ENCODE results near the gene USP19.
A peak's percentile ranks its signal among the peaks of the same experiment; 100 is the strongest.

The USP19 gene, protein sequence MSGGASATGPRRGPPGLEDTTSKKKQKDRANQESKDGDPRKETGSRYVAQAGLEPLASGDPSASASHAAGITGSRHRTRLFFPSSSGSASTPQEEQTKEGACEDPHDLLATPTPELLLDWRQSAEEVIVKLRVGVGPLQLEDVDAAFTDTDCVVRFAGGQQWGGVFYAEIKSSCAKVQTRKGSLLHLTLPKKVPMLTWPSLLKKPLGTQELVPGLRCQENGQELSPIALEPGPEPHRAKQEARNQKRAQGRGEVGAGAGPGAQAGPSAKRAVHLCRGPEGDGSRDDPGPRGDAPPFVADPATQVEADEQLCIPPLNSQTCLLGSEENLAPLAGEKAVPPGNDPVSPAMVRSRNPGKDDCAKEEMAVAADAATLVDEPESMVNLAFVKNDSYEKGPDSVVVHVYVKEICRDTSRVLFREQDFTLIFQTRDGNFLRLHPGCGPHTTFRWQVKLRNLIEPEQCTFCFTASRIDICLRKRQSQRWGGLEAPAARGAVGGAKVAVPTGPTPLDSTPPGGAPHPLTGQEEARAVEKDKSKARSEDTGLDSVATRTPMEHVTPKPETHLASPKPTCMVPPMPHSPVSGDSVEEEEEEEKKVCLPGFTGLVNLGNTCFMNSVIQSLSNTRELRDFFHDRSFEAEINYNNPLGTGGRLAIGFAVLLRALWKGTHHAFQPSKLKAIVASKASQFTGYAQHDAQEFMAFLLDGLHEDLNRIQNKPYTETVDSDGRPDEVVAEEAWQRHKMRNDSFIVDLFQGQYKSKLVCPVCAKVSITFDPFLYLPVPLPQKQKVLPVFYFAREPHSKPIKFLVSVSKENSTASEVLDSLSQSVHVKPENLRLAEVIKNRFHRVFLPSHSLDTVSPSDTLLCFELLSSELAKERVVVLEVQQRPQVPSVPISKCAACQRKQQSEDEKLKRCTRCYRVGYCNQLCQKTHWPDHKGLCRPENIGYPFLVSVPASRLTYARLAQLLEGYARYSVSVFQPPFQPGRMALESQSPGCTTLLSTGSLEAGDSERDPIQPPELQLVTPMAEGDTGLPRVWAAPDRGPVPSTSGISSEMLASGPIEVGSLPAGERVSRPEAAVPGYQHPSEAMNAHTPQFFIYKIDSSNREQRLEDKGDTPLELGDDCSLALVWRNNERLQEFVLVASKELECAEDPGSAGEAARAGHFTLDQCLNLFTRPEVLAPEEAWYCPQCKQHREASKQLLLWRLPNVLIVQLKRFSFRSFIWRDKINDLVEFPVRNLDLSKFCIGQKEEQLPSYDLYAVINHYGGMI (N-terminal part only)

DNA sequence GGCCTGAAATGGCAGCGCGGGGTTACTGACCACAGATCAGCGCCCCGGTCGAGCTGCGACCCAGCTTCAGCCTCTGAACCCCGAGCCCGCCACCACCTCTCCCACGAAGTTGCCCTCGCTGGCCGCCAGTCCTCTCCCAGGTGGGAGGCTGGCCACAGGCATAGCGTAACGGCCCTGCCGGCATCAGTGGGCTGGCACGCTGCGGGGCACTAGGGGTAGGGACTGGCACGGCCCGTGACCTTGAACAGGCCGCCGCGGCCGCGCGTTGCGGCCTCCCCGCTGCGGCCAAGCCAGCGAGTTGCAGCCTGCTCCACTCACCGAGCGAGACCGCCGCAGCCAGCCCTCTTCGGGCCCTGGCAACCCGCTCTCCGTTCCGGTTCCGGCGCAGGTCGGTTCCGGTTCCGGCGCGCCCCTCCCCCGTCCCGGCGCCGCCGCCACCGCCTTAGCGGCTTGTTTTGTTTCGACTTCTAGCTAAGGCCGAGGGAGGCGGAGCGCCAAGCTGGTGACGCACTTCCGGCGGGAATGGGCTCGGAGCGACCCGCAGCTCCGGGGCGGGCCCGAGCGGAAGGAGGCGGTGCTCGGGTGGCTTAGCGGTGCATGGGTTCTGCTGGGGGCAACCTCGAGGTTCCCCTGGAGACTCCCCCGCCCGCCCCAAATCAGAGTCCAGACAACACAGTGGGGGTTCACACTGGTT, at the start of gene USP19:
Gene USP19, minus strand, starts transcription at position 386 of the 694 bp plus-strand sequence. CDS start 1,678 bp downstream, outside the sequence.
- in situ Hi-C loops (cut with HindIII; ENCODE audit: low pct_unique_long_range_greater_than_20kb, low sequenced_read_pairs), result no loop called here
- peak; percentile 81 to 90 for DNase-seq (ENCODE audit: low read depth in 1 of 2, low spot score in 1 of 2)
- TF ChIP-seq JUND (IDR thresholded peaks at IDR 0.05; ENCODE audit: low read depth), result no peak

DNA sequence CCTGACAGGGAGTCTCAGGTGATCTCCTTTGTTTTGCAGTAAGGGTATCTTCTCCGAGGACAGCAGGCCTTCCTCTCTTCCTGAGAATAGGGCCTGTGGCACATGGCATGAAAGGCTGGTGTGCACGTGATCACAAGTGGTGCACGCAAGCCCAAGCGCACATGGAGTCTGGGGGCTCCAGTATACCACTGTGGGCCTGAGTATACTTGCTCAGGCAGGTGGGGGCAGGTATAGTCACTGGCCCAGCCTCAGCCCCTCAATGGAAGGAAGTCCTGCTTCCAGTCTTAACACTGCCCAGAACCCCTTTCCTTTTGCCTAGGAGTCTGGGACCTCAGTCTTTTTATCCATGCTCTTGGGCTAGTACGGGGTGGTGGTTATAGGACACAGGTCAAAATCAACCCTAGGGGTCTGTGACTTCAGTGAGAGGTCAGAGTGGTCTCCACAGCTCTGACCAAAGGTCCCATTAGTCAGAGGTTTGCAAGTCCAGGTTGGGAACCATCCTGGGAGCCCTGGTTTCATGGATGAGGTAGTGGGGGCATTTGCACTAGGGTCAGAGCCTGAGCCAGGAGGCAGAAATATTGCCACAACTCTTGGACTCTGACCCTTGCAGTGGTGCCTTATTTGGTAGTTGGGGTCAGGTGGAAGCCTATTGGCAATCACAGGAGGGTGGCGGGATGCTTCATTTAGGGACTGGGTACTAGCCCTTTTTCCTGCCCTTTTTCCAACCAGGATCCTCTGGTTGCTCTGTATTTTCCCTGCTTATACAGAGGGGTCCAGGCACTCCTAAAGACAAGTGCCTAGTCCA, 46.3 kb upstream of the USP19 start:
- in situ Hi-C loops (cut with HindIII; ENCODE audit: low pct_unique_long_range_greater_than_20kb, low sequenced_read_pairs), result no loop called here
- TF ChIP-seq JUND (IDR thresholded peaks at IDR 0.05; ENCODE audit: low read depth), result no peak
- no peak for DNase-seq (ENCODE audit: low read depth in 1 of 2, low spot score in 1 of 2)

DNA sequence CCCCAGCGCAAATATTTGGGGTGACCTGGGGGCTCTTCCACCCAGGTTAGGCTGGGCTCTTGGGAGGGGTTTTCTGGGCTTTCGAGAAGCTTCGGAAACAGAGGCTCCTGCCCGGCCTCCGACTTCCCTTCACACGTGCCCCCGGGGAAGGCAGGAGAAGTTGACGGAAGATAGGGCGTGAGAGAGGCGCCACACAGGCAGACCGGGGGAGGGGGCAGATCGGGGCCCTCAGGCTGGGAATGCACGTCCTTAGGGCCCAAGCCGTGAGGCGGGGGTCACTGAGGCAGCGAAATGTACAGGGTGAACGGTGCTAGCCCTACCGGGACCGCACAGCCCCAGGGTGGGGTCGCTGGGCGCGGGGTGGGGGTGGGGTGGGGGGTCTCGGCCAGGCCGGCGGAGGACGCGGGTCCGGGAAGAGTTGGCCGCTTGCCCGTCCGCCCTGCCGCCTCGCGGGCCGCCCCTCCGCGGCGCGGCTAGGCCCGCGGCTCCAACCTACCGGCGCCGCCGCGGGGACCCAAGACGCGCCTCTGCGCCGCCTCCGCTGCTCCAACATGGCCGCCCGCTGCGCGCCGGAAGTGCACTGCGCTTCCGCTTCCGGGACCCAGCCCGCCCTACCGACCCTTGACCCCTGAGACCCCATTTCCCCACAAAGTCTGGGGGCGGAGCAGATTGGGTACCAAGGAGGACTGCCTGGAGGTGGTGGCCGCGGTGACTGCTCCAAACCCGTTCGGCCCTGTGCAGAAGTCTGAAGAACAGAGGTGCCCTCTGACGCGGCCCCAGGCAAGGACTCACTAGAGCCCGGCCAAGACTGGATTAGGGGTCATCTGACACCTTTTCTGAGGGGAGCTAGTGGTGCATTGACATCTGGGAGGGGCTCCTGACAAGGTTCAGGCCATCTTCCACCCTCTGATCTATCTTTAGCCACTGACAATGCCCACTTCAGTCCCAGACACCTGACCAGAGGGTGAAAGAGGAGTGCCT, 45.4 kb upstream of the USP19 start, which contains the start of gene CCDC71:
Gene CCDC71, minus strand, starts transcription at position 561 of the 981 bp plus-strand sequence. CDS start 2,123 bp downstream, outside the sequence.
- peak; percentile 68 to 69 for DNase-seq (ENCODE audit: low read depth in 1 of 2, low spot score in 1 of 2)
- no peak for TF ChIP-seq JUND (IDR thresholded peaks at IDR 0.05; ENCODE audit: low read depth)
- in situ Hi-C loops (cut with HindIII; ENCODE audit: low pct_unique_long_range_greater_than_20kb, low sequenced_read_pairs), result no loop called here

DNA sequence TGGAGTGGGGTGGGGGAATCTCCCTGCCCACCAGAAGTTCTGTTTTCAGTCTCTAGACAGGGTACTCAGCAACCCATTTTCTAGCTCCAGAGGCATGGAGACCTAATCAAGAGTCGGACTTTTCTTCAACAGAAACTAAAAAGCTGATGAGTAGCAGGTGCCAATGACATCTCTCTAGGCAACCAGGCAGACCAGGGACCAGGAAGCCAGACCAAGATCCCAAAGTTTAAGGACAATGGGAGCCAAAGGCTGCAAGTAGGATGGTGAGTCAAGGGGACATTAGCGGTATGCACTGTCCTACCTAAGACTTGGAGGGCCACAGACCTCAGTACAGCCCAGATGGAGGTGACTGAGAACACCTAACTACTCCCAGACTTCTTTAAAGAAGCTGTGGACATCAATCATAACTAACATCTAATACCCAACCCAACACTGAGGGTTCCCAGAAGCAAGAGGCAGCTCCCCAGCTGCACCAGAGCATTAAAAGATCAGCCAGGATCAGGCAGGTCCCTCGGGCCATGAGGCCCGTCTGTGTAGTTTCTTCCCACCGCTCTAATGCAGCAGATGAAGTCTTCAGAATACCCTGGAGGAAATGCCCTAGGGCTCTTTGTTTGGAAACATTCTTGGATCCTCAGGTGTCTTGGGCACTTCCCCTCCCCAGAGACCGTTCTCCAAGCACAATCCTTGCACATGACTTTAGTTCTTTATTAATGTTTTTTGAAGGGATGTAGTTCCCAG, 44.5 kb upstream of the USP19 start:
- no peak for TF ChIP-seq JUND (IDR thresholded peaks at IDR 0.05; ENCODE audit: low read depth)
- in situ Hi-C loops (cut with HindIII; ENCODE audit: low pct_unique_long_range_greater_than_20kb, low sequenced_read_pairs), result no loop called here
- no peak for DNase-seq (ENCODE audit: low read depth in 1 of 2, low spot score in 1 of 2)

DNA sequence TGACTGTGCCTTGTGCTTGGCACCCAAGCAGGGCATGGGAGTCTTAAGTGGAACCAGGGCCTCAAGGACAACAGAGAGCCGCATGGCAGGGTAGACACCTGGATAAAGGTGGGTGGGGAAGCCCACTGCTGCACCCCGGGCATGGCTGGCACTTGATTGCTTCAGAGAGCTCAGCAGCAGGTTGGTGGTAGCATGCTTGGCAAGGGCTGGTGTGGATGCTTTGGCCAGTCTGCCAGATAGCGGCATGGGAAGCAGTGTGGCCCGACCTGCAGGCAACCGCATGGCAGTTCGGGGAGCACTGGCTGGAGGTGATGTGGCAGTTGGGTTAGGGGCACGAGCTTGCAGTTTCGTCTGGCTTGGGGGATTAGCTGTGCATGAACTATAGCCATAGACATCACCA, 43.0 kb upstream of the USP19 start:
- TF ChIP-seq JUND (IDR thresholded peaks at IDR 0.05; ENCODE audit: low read depth), result no peak
- no peak for DNase-seq (ENCODE audit: low read depth in 1 of 2, low spot score in 1 of 2)
- in situ Hi-C loops (cut with HindIII; ENCODE audit: low pct_unique_long_range_greater_than_20kb, low sequenced_read_pairs), result no loop called here

DNA sequence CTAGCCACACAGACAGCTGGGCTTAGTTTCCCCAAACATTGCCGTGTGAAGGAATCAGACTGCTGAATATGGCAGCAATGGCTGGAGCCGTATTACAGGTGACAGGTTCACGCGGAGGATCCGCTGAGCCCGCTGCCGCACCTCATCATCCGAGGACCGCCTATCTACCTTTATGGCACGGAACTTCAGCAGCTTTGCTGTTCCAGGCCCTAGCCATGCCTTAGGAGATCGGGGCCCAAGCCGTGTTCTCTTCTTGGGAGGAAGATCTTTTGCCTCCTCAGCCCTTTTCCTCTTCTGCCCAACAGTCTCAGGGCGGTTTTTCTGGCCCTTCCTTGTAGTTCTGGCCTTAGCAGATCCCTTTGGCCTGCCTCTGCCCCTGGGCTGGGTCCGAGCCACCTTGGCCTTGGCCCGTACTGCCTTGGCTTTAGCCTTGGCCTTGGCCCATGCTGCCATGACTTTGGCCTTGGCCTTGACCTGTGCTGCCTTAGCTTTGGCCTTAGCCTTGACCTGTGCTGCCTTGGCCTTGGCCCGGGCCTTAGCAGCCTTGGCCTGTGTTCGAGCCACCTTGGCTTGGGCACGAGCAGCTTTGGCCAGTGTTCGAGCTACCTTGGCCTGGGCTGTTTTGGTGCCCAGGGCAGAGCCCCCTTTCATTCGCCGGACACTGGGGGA, 42.3 kb upstream of the USP19 start:
- no peak for TF ChIP-seq JUND (IDR thresholded peaks at IDR 0.05; ENCODE audit: low read depth)
- in situ Hi-C loops (cut with HindIII; ENCODE audit: low pct_unique_long_range_greater_than_20kb, low sequenced_read_pairs), result no loop called here
- no peak for DNase-seq (ENCODE audit: low read depth in 1 of 2, low spot score in 1 of 2)

DNA sequence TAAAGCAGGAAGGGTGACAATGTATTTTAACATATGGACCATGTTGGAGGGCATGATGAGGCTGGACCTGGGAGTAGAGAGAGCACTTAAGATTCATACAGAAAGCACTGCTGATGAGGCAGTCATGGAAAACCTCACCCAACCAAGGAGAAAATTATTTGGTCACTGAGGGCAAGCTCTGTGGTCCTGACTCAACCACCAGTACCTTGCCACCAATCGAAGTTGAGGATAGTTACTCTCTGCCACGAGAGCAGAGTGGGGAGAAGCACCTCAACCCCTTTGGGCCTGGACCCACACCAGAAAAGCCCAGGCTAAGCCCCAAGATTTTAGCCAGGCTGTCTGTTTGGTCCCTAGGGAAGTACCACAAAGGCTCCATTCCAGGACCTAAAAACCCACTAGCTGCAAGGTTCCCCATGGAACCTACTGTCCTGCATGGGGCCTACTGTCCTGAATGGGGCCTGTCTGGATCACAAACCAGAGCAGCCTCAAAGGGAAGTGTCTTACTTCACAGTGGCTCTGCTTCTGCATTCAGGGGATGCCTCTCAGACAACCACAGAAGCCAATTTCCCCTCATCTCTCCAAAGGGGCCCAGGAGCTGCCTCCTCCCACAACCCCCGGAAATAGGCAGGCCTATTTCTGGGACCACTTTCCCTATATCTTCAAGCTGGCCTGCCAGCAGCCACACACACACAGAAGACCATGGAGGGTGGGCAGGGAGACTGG, 41.3 kb upstream of the USP19 start:
- TF ChIP-seq JUND (IDR thresholded peaks at IDR 0.05; ENCODE audit: low read depth), result no peak
- no peak for DNase-seq (ENCODE audit: low read depth in 1 of 2, low spot score in 1 of 2)
- in situ Hi-C loops (cut with HindIII; ENCODE audit: low pct_unique_long_range_greater_than_20kb, low sequenced_read_pairs), result no loop called here

DNA sequence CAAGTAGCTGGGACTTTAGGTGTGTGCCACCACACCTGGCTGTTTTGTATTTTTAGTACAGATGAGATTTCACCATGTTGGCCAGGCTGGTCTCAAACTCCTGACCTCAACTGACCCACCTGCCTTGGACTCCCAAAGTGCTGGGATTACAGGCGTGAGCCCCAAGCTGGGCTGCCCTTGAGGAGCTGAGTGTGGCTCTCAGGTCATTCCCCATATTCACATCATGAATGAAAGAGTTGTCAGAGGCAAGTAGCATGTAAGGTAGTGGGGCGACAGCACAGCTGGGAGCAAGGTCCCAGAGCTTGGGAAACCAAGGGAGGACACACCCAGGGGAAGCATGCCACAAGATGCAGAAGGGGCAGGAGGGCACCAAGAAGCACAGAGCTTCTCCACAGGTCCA, 40.6 kb upstream of the USP19 start:
- DNase-seq (ENCODE audit: low read depth in 1 of 2, low spot score in 1 of 2), result no peak
- in situ Hi-C loops (cut with HindIII; ENCODE audit: low pct_unique_long_range_greater_than_20kb, low sequenced_read_pairs), result no loop called here
- TF ChIP-seq JUND (IDR thresholded peaks at IDR 0.05; ENCODE audit: low read depth), result no peak

DNA sequence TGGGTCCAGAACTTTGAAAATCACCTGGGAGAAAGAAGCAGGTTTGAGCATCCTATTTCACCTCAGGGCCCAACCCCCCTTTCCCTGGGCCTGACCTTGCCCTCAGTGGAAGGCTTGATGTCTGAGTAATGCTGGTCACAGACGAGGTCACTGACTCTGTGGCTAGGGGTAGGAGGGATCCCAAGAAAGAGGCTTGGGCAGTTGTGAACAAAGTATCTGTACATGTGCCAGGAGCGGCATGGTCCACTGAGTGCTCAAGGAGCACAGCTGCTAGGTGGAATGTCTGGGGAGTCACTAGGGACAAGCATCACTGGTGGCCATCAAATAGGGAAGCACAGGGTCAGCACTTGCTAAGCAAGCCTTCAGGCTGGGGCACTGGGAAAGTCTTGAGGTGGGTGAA, 38.2 kb upstream of the USP19 start:
- DNase-seq (ENCODE audit: low read depth in 1 of 2, low spot score in 1 of 2), result no peak
- in situ Hi-C loops (cut with HindIII; ENCODE audit: low pct_unique_long_range_greater_than_20kb, low sequenced_read_pairs), result no loop called here
- TF ChIP-seq JUND (IDR thresholded peaks at IDR 0.05; ENCODE audit: low read depth), result no peak
